GM18502 (cell line): ENCODE results near the gene NPHP4.

Experiments
- ATAC-seq: cut with Tn5 transposase; IDR thresholded peaks from one replicate; pipeline ENCODE4 v1.9.1; 2021; ENCODE audit warnings: mild to moderate bottlenecking; ENCODE audit not compliant: unreplicated experiment, poor library complexity

The NPHP4 gene

DNA sequence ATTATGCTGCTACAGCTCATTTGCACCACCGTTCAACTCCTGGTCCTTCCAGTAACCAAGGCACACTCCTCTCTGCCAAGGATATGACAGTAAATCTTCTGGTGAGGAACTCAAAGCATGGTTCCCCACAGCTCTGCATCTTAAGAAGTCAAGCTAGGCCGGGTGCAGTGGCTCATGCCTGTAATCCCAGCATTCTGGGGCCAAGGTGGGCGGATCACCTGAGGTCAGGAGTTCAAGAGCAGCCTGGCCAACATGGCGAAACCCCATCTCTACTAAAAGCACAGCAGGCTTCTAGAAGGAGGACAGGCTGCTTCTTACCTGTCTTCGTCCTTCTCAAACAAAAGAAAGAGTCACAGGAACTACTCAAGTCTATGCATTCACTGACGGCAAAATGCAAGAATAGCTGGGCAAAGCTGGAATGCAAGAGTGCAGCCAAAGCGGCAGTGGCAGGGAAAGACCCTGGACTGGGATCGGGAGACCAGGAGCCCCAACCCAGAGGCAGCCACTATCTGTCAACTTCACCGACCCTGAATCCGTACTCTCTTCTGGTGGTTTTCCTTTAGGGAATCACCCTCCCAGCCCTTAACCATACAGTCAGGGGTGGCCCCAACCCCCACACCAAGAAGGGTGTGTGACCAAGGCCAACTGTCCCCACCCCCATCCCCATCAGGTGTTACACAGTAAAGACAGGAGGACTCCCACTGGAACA lies 75.5 kb downstream of the NPHP4 start:
- ATAC-seq = no peak

GRCh38 chr1:5915587-5916571 lies 76.3 kb downstream of the NPHP4 start:
- ATAC-seq = no peak

DNA sequence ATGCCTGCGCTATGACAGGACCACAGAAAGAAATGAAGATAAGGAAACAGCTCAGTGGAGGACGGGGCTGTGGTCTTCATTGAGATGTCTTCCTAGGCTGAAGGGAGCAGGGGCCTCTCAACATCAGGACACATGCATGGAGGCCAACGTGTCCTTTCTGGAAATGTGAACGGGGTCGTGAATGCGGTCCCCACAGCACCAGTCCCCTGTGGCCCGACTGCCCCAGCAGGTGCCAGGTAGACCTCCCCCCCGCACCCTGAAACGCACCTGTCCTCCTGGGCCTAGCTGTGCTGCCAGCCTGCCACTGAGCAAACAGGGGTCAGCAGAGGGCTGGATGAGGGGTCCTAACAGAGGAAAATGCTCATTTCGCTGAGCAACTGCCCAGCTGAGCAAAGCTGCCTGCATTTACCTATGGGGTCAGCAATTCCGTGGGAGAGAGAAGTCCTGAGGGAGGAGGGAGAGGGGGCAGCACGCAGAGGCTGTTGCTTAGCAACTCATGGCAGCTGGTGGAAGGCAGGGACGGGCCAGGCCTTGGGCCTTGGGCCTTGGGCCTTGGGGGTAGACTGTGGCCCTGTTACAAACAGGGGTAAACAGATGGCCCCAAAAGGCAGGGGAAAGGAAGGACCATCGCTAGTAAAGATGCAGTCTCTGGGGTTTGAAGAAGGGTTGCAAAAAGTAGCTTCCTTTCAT lies 77.4 kb downstream of the NPHP4 start:
- no peak for ATAC-seq

DNA sequence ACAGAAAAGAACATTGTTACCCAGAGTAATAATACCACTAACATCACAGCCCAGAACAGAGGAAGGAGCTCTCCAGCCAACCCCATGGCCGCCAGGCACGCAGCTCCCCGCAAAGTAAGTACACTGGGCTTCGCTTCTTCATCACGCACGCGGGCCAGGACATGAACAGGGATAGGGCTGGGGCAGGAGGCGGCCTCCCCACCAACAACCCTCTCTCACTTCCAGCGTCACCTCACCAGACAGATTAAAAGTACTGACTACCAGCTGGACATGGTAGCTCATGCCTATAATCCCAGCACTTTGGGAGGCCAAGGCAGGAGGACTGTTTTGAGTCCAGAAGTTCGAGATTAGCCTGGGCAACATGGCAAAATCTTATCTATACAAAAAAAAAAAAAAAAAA lies 78.3 kb downstream of the NPHP4 start:
- ATAC-seq = no peak

DNA sequence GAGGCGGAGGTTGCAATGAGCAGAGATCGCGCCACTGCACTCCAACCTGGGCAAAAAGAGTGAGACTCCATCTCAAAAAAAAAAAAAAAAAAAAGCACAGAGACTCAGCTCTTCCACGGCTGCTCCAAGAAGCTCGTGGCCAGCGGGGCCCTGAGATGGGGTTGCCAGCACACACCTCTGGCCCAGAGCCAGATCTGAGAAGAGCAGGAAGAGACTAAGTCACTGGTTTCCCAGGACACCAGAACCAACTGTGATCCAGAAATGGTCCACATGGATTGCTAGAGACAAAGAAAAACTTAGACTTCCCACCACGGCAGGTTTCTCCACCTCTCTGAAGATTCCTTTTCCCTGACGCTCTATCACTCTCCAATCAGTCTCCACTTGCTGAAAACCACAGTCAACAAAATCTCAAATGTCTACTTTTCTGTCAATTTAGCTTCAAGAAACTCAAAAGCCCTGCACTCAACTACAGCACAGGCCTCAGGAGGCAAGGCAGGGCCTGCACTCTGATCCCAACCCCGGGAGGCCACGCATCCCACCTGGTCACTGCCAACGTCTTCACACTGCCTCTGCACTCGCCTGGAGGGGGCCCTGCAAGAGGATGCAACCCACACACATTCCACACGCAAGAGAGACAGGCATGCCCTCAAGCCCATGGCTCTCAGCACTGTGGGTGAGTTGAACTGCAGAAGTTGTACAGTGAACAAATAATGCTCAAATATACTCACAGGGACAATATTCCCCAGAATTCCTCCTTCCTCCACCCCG lies 79.0 kb downstream of the NPHP4 start:
- no peak for ATAC-seq

- no peak for ATAC-seq
Observed at GRCh38 chr1:5911871-5912271, 80.4 kb downstream of the NPHP4 start.

DNA sequence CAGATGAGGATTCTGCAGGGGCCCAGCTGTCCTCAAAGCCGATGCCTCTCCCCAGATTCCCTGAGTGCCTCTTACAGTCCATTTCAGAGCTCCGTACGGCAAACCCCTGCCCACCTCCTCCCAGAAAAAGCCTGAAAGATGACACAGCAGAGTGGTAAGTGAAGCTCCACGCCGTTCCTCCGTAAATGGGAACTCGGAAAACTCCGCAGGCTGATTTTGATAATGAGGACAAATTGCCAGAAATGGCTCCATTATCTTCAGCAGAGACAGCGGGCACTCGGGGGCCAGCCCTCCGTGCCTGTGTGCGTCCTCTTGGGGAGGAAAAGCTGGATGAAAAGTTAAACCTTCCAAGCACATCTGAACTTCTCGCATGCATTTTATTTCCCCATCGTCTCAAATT lies 81.1 kb downstream of the NPHP4 start:
- ATAC-seq = no peak

DNA sequence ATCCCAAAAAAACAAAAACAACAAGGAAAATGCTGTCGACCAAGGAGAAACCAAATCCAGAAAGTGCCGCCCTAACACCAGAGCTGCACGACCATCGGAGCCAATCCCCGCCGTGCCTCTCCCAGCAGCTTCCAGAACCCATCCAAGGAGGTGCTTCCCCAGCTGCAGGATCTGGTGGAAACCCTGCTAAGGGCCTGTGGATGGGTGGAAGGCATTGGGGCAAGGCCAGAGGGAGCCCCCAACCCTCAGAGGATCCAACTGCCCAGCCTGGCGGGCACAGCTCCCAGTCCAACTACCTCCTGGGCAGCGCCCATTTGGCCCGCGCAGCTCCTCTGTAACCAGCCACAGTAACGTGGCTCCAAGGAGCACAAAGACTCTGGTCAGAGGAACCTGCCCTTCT lies 81.6 kb downstream of the NPHP4 start:
- ATAC-seq = no peak

DNA sequence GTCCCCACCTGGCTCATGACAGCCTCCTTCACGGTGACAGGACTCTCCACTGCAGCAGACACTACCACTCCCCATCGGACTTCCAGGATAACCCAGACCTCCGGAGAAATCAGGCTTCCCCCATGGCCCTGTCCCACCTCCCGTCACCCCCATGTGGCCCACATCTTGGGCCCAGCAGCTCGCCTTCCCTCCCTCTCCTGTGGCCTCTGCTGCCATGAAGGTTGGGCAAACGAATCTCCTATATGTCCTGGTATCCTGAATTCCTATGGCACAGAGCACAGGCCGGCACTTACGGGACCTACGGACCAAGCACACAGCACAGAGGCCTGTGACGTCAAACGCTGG lies 82.0 kb downstream of the NPHP4 start:
- no peak for ATAC-seq

DNA sequence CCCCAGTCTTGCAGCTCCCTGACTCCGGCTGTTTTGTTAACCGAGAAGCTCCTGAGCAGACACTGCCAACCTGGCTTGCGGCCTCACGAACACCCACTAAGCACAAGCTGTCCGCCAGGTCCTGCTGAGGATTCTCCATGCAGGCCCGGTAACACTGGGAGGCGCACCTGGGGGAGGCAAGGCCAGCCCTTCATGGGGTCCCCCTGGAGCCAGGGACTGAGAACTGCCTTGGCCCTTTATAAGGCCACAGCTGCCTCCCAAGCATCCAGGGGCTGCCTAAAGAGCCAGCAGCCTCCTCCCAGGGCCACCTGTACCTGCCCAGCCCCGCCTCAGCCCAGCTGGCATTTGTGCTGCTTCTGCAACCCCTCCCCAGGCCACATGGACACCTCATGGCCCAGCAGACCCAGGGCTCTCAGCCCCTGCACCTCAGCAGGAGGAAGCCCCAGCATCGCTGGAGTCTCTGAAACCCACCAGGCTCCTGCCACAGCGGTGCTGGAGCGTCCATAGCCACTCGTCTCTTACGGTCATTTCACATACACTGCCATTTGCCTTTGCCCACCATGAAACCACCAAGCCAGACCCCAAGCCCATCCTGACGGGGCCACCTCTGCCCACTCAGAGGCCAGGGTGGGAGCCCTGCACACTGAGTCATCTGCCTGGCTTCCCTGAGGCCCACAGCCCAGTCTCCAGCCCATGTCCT lies 82.5 kb downstream of the NPHP4 start:
- ATAC-seq = no peak

DNA sequence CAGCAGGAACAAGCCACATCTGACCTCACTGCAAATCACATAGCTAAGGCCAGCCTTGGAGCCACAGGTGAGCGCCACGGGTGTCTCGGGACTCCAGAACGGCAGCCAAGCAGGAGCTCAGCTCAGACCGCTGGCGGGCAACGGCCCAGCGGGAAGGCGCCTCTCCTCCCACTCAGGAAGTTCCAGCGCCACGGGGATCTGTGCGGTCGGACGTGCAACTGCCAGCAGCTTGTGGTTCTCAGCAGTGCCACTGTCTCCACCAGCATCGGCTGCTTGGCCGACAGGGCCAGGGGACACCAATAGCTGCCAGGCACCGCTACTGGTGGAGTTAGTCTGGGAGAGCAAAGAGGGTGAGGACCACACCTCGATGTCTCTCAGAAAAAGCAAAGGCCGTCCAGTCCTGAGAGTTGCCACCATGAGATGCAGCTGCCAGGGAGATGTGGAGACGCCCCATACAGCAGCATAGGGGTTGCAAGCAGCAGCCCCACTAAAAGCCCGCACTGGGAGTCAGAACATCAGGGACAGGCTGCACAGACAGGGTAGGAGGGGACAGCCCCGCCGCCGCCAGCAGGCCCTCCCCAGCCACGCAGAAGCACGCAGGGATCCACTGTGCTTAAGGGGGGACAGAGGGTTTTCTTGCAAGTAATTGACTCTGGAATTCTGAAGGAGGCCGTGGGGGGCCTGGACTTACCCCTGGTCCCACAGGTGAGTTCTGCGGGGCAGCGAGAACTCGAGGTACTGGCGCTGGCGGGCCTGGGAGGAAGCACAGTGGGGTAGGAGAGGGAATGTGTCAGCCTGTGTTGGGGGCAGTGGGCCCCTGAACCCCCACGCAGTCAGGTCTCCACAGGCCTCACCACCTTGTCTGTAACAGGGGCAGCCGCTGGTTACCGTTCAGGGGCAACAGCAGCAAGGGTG lies 83.5 kb downstream of the NPHP4 start:
- ATAC-seq = no peak

GRCh38 chr1:5907966-5908365 lies 84.3 kb downstream of the NPHP4 start:
- no peak for ATAC-seq

DNA sequence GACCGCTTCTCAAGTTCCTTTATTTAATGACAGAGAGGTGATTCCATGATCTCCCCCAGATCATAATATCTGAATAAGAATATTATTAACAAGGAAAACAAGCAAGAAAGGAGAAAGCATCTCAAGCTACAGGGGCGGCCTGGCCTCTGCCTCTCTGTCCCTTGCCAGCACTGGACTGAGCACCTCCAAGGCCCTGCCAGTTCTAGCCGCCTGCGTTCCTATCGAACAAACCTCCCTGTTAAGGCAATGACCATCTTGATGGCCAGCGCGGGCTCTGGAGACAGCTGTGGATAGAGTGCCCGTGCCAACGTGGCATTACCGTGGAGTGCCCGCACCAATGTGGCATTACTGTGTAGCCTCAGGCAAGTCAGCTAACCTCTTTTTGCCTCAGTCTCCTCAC lies 84.8 kb downstream of the NPHP4 start:
- no peak for ATAC-seq

DNA sequence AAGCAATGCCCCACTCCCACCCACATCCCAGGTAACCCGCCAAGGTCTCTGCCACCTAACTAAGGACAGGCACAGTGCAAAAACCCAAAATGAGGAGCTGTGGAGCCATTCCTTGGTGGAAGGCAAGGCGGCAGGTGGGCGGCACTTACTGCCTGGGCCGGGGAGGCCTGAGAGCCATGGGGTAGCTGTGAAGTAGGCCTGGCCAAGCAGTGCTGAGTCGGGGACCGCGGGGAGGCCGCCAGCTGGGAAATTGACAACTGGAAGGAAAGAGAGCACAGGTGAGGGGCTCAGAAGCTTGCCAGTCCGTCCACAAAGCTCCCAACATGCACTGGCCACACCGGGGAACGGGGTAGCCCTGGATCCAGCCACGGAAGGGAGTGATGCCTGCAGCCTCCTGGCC lies 85.3 kb downstream of the NPHP4 start:
- no peak for ATAC-seq

DNA sequence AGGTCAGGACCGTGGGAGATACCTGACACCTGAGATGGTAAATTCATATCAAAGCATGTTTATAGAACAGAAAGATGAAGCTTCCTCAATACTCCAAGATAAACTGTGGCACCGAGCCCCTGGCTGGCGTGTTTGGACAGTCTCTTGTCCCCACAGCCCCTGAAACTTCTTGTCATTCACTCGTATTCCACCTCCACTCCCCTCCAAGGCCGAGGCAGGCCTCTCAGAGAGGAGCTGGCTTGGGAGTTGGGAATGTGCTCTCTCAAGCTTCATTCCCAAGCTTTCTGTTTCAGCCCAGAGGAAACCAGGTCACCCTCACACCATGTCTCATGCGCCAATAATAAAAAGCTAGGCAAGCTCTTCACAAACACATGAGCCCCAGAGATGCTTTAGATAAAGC lies 86.1 kb downstream of the NPHP4 start:
- no peak for ATAC-seq

DNA sequence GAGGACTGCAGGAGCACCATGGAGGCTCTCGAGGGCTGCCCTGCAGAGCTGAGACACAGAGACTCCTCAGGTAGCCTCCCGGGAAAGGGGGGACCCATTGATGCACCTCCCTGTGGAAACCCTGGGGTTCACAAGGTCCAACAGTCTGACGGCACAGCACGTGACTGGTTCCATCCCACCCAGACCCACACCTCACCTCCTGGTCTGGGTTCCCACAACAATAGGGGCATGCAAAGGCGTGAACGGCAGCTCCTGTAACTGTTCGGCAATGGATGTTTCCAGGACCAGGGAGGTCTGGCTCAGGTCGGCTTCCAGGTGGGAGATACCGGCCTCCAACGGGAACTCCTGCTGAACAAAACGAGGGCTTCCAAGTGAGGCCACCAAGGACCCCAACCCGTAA lies 86.8 kb downstream of the NPHP4 start:
- ATAC-seq = no peak

- ATAC-seq = no peak
Observed at GRCh38 chr1:5904551-5904950, 87.7 kb downstream of the NPHP4 start.

- no peak for ATAC-seq
Observed at GRCh38 chr1:5903680-5904079, 88.5 kb downstream of the NPHP4 start.

DNA sequence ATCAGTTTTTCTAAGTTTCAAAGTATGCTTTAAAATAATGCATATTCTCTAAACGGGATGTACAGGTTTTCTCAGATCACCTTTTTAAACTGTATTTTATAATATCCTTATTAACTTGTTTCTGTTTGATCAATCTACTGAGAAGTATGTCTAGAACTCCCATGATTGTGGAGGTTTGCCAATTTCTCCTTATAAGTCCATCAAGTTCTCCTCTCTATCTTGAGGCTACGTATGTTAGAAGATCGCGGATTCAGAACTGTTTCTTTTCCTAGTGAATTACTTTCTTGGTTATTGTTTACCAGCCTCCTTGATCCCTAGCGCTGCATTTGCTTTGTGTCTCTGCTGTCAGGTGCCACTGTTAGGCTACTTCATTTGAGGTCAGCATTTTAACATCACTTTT lies 89.2 kb downstream of the NPHP4 start:
- ATAC-seq = no peak
